Chondrocyte (in vitro differentiated cells): ENCODE measurements around the gene RPL22. TPM values are rescaled to one million over a fixed set of nuclear protein-coding genes. Genes with fewer than 3 reads are reported as not detected.

ENCODE experiments used
- DNase-seq: peaks from one replicate; pipeline ENCODE4 v3.0.0; 2021; ENCODE audit warnings: mixed read lengths, low spot score
- H3K27ac Mint-ChIP-seq: one replicate; pipeline ENCODE4 v1.8.0; 2021; ENCODE audit warnings: mild to moderate bottlenecking, moderate library complexity, mixed read lengths; ENCODE audit not compliant: unreplicated experiment
- H3K27me3 Mint-ChIP-seq: 2 replicates; pipeline ENCODE4 v1.8.0; 2021; ENCODE audit warnings: low read depth, mixed read lengths
- H3K36me3 Mint-ChIP-seq: 2 replicates; pipeline ENCODE4 v1.8.0; 2021; ENCODE audit warnings: low read depth, mixed read lengths
- H3K4me1 Mint-ChIP-seq: 2 replicates; pipeline ENCODE4 v1.8.0; 2021; ENCODE audit warnings: low read depth, mild to moderate bottlenecking, mixed read lengths
- H3K4me3 Mint-ChIP-seq: one replicate; pipeline ENCODE4 v1.8.0; 2021; ENCODE audit warnings: mild to moderate bottlenecking, moderate library complexity, mixed read lengths; ENCODE audit not compliant: unreplicated experiment
- H3K9me3 Mint-ChIP-seq: 2 replicates; pipeline ENCODE4 v1.8.0; 2021; ENCODE audit warnings: low read depth, mixed read lengths
- total RNA-seq: library from RNA; stranded (reverse); gene quantifications from 3 replicates; pipeline ENCODE4 v1.2.1, GENCODE V29; 2021
- TF ChIP-seq, protein P1 (sequence below): fragments of 200-600 bp; sonication (generic); IDR thresholded peaks from 2 replicates; pipeline ENCODE4 v1.5.0; 2021; ENCODE audit warnings: antibody characterized with exemption, mild to moderate bottlenecking, moderate library complexity

The RPL22 gene
- total RNA-seq, 1 donor from 2014 or later, result 220 TPM

DNA sequence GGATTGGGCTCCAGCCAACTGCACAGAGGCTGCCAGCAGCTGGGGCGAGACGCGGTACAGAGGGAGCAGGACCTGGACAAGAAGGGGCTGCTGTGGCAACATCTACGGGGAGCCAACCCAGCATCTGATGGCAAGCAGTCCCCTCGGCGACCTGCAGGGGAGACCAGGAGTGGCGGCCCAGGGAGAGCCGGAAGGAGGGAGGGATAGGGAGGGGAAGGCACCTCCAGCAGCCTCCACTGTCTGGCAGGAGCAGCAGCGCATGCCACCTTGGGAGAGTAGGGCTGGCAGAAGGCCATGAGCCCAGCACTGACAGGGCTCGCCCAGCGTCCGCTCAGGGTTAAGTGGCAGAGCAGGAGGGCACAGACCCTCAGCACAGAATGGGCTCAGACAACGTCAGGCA, 36.6 kb downstream of the RPL22 start:
- no peak overlapping the region for H3K27ac Mint-ChIP-seq
- TF ChIP-seq, protein P1, sequence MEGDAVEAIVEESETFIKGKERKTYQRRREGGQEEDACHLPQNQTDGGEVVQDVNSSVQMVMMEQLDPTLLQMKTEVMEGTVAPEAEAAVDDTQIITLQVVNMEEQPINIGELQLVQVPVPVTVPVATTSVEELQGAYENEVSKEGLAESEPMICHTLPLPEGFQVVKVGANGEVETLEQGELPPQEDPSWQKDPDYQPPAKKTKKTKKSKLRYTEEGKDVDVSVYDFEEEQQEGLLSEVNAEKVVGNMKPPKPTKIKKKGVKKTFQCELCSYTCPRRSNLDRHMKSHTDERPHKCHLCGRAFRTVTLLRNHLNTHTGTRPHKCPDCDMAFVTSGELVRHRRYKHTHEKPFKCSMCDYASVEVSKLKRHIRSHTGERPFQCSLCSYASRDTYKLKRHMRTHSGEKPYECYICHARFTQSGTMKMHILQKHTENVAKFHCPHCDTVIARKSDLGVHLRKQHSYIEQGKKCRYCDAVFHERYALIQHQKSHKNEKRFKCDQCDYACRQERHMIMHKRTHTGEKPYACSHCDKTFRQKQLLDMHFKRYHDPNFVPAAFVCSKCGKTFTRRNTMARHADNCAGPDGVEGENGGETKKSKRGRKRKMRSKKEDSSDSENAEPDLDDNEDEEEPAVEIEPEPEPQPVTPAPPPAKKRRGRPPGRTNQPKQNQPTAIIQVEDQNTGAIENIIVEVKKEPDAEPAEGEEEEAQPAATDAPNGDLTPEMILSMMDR, result no peak
- H3K4me3 Mint-ChIP-seq, result no peak overlapping the region
- no peaks in the 10 kb centered on the region for H3K9me3 Mint-ChIP-seq
- H3K36me3 Mint-ChIP-seq, result peaks cover 3% of the 10 kb centered on the region
- no peak for DNase-seq
- H3K27me3 Mint-ChIP-seq, result peaks cover 31% of the 10 kb centered on the region
- peaks cover 7% of the 10 kb centered on the region for H3K4me1 Mint-ChIP-seq

DNA sequence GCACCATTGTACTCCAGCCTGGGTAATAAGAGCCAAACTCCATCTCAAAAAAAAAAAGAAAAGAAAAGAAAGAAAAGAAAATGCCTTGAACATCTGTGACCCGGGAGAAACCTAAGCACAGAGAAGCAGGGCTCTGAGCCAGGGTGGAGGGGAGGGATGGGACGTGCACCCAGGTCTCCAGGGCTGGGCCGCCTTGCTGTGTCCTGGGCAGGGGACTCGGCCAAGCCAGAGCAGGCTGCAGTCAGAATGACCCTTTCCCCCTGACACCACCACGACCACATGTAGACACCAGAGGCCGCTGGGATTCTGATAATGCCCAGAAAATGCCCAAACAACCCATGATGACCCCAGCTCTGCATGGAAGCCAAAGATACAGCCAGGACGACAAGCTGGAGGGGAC, 37.1 kb downstream of the RPL22 start:
- Mint-ChIP-seq H3K4me1 (peaks cover 11% of the 10 kb centered on the region), H3K4me3 (no peak overlapping the region), H3K27me3 (peaks cover 28% of the 10 kb centered on the region), H3K27ac (no peak overlapping the region), H3K9me3 (no peaks in the 10 kb centered on the region), H3K36me3 (peaks cover 3% of the 10 kb centered on the region)
- TF ChIP-seq, protein P1, result no peak
- no peak for DNase-seq

GRCh38 chr1:6158181-6158580, 41.2 kb downstream of the RPL22 start:
- Mint-ChIP-seq H3K9me3 (no peaks in the 10 kb centered on the region), H3K36me3 (peaks cover 3% of the 10 kb centered on the region), H3K27me3 (peaks cover 5% of the 10 kb centered on the region), H3K27ac (no peak overlapping the region), H3K4me3 (no peak overlapping the region), H3K4me1 (peaks cover 11% of the 10 kb centered on the region)
- no peak for DNase-seq
- TF ChIP-seq, protein P1, result no peak

- Mint-ChIP-seq H3K4me1 (peaks cover 11% of the 10 kb centered on the region), H3K4me3 (no peak overlapping the region), H3K9me3 (no peaks in the 10 kb centered on the region), H3K27ac (no peak overlapping the region), H3K27me3 (peaks cover 5% of the 10 kb centered on the region), H3K36me3 (peaks cover 3% of the 10 kb centered on the region)
- TF ChIP-seq, protein P1, result no peak
- DNase-seq, result no peak
Measured at GRCh38 chr1:6157528-6158174, 41.7 kb downstream of the RPL22 start.

DNA sequence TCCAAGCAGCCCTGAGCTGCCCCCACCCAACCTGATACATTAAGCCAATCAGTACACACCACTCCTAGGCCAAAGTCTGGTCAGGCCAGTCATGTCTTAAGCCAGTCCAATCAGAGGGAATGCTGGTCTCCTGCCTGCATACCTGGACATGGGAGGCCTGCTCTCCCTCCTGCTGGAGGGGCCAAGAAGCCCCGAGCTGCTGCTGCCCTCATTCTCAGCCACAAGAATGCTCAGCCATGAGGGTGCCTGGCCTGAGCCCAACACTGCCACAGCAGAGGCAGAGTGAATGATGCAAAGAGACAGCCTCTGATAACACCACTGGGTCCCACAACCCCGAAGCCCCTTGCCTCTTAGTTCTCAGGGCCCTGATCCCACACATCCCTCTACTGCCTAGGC, 42.3 kb downstream of the RPL22 start:
- H3K9me3 Mint-ChIP-seq, result no peaks in the 10 kb centered on the region
- peaks cover 3% of the 10 kb centered on the region for H3K36me3 Mint-ChIP-seq
- TF ChIP-seq, protein P1, result no peak
- DNase-seq, result no peak
- no peak overlapping the region for H3K4me3 Mint-ChIP-seq
- H3K27me3 Mint-ChIP-seq, result peaks cover 8% of the 10 kb centered on the region
- H3K4me1 Mint-ChIP-seq, result peaks cover 11% of the 10 kb centered on the region
- no peak overlapping the region for H3K27ac Mint-ChIP-seq
